HepG2 (cell line): ENCODE data around the gene STN1. TPM values are rescaled to one million over a fixed set of nuclear protein-coding genes. Genes with fewer than 3 reads are reported as not detected.

Experiments
- ATAD3A ChIP-seq: sonication (generic); formaldehyde crosslinking; IDR thresholded peaks from 2 replicates; pipeline ENCODE4 v1.4.0; 2020; ENCODE audit warnings: missing genetic modification reagents
- NFIC ChIP-seq: IDR thresholded peaks from 2 replicates; pipeline ENCODE4 v1.6.1; 2012; ENCODE audit warnings: mild to moderate bottlenecking, low read length, inconsistent platforms
- PCBP2 ChIP-seq: fragments of 200-400 bp; formaldehyde crosslinking; optimal IDR thresholded peaks from 2 replicates; pipeline ENCODE3; 2018; ENCODE audit warnings: low read length, low read depth; ENCODE audit not compliant: poor library complexity, severe bottlenecking
- RARA ChIP-seq: IDR thresholded peaks from 2 replicates; pipeline ENCODE4 v1.6.1; 2016; ENCODE audit warnings: missing genetic modification reagents, missing compliant biosample characterization
- SMAD3 ChIP-seq: sonication (generic); formaldehyde crosslinking; IDR thresholded peaks from 2 replicates; pipeline ENCODE4 v1.4.0; 2020; ENCODE audit warnings: missing genetic modification reagents
- TCF12 ChIP-seq, 2 experiments: fragments of 450-650 bp in 1 of 2; sonication (generic) in 1 of 2; formaldehyde crosslinking in 1 of 2; IDR thresholded peaks; 2 replicates each; pipeline versions ENCODE4 v1.6.1 to v1.8.0; 2017 to 2022; ENCODE audit warnings: antibody characterized with exemption in 1 of 2, mild to moderate bottlenecking in 1 of 2, missing genetic modification reagents in 1 of 2, moderate library complexity in 1 of 2
- ZNF253 ChIP-seq: sonication (generic); formaldehyde crosslinking; IDR thresholded peaks from 2 replicates; pipeline ENCODE4 v1.8.0; 2022; ENCODE audit warnings: mild to moderate bottlenecking, missing genetic modification reagents, borderline replicate concordance
- ZNF644 ChIP-seq: IDR thresholded peaks from 2 replicates; pipeline ENCODE4 v1.6.1; 2016; ENCODE audit warnings: low read depth
- polyA plus RNA-seq, 8 experiments: library from polyadenylated mRNA; depleted of rRNA in 3 of 8; stranded (reverse) in 7 of 8; unstranded in 1 of 8; fragments of >200 nt; fragmentation: Illumina TruSeq in 4 of 8; extraction: Trizol in 4 of 8; gene quantifications; 2 replicates each; pipeline versions ENCODE4 v1.2.1 to v1.2.3, GENCODE V29; 2011 to 2016; ENCODE audit warnings: low read depth in 4 of 8, missing spikeins in 1 of 8, mixed read lengths in 1 of 8; ENCODE audit not compliant: insufficient read depth in 1 of 8
- total RNA-seq, 5 experiments: library from RNA; depleted of rRNA; stranded (reverse); fragments of >200 nt; fragmentation: Illumina TruSeq; extraction: Trizol; gene quantifications; 2 replicates each; pipeline ENCODE4 v1.2.3, GENCODE V29; 2016; ENCODE audit warnings: low read depth in 1 of 5
- TF ChIP-seq, protein P1 (sequence below): sonication (generic); formaldehyde crosslinking; IDR thresholded peaks from 2 replicates; pipeline ENCODE4 v1.4.0; 2020; ENCODE audit warnings: missing genetic modification reagents, borderline replicate concordance
- TF ChIP-seq, protein P2 (sequence below), 2 experiments: sonication (generic) in 1 of 2; formaldehyde crosslinking in 1 of 2; IDR thresholded peaks; 2 replicates each; pipeline versions ENCODE4 v1.4.0 to v1.6.1; 2018 to 2020; ENCODE audit warnings: missing genetic modification reagents in 2 of 2, borderline replicate concordance in 1 of 2, low read depth in 1 of 2, mild to moderate bottlenecking in 1 of 2, missing biosample characterization in 1 of 2
- TF ChIP-seq, protein P3 (sequence below): sonication (generic); formaldehyde crosslinking; IDR thresholded peaks from 2 replicates; pipeline ENCODE4 v1.9.0; 2021; ENCODE audit warnings: missing genetic modification reagents, borderline replicate concordance
- TF ChIP-seq, protein P4 (sequence below), 2 experiments: sonication (generic) in 1 of 2; formaldehyde crosslinking in 1 of 2; IDR thresholded peaks; 2 replicates each; pipeline versions ENCODE4 v1.4.0 to v1.6.1; 2016 to 2020; ENCODE audit warnings: borderline replicate concordance in 1 of 2, low read depth in 1 of 2, mild to moderate bottlenecking in 1 of 2, missing genetic modification reagents in 1 of 2
- TF ChIP-seq, protein P5 (sequence below): sonication (generic); formaldehyde crosslinking; IDR thresholded peaks from 2 replicates; pipeline ENCODE4 v1.4.0; 2020; ENCODE audit warnings: mild to moderate bottlenecking, missing genetic modification reagents

The STN1 gene
- total and polyA plus RNA-seq, 2 of the 13 experiments (the other 11 are each of a cell fraction or from before 2014, with no cell fraction given), result 17.6 to 22.7 TPM

DNA sequence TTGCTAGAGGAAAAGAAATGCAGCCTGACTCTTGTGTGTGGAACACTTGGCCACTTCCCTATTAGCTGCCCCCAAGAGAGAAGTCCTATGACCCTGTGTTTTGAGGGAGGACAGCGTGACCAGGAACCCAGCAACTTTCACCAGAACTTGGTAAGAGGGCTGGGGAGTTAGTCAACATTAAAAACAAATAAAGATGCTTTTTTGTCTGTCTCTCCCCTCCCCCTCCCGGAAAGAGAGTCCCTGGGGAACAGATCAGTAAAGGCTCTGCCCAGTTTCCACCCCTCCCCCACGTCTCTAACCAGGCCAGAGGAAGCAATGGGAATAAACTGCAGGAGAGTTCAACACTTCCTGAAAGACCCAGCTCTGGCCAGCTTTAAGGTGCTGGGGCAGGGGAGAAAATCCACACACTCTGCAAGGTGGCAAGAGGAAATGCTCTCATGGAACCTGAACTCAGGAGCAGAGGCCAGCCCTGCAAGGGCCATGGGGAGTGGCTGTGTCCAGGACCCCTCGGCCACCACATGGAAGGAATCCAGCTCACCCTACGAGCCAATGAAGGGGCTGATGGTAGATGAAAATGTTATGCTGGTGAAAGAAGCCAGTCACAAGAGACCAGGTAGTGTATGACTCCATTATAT lies 84.1 kb downstream of the STN1 start (continued):
- TF ChIP-seq, protein P1, sequence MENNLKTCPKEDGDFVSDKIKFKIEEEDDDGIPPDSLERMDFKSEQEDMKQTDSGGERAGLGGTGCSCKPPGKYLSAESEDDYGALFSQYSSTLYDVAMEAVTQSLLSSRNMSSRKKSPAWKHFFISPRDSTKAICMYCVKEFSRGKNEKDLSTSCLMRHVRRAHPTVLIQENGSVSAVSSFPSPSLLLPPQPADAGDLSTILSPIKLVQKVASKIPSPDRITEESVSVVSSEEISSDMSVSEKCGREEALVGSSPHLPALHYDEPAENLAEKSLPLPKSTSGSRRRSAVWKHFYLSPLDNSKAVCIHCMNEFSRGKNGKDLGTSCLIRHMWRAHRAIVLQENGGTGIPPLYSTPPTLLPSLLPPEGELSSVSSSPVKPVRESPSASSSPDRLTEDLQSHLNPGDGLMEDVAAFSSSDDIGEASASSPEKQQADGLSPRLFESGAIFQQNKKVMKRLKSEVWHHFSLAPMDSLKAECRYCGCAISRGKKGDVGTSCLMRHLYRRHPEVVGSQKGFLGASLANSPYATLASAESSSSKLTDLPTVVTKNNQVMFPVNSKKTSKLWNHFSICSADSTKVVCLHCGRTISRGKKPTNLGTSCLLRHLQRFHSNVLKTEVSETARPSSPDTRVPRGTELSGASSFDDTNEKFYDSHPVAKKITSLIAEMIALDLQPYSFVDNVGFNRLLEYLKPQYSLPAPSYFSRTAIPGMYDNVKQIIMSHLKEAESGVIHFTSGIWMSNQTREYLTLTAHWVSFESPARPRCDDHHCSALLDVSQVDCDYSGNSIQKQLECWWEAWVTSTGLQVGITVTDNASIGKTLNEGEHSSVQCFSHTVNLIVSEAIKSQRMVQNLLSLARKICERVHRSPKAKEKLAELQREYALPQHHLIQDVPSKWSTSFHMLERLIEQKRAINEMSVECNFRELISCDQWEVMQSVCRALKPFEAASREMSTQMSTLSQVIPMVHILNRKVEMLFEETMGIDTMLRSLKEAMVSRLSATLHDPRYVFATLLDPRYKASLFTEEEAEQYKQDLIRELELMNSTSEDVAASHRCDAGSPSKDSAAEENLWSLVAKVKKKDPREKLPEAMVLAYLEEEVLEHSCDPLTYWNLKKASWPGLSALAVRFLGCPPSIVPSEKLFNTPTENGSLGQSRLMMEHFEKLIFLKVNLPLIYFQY, result peak; percentile 70; the same call in 1 of the 2 replicates
- no peak for TF ChIP-seq ZNF253 (CRISPR knock-in tag)
- TF ChIP-seq, protein P2, sequence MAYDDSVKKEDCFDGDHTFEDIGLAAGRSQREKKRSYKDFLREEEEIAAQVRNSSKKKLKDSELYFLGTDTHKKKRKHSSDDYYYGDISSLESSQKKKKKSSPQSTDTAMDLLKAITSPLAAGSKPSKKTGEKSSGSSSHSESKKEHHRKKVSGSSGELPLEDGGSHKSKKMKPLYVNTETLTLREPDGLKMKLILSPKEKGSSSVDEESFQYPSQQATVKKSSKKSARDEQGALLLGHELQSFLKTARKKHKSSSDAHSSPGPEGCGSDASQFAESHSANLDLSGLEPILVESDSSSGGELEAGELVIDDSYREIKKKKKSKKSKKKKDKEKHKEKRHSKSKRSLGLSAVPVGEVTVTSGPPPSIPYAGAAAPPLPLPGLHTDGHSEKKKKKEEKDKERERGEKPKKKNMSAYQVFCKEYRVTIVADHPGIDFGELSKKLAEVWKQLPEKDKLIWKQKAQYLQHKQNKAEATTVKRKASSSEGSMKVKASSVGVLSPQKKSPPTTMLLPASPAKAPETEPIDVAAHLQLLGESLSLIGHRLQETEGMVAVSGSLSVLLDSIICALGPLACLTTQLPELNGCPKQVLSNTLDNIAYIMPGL (CRISPR knock-in tag; IDR thresholded peaks at IDR 0.05; ENCODE audit: borderline replicate concordance in 1 of 2, low read depth in 1 of 2), result no peak
- peak; percentile 79; the same call in 1 of the 2 replicates for TF ChIP-seq NFIC
- TF ChIP-seq, protein P3, sequence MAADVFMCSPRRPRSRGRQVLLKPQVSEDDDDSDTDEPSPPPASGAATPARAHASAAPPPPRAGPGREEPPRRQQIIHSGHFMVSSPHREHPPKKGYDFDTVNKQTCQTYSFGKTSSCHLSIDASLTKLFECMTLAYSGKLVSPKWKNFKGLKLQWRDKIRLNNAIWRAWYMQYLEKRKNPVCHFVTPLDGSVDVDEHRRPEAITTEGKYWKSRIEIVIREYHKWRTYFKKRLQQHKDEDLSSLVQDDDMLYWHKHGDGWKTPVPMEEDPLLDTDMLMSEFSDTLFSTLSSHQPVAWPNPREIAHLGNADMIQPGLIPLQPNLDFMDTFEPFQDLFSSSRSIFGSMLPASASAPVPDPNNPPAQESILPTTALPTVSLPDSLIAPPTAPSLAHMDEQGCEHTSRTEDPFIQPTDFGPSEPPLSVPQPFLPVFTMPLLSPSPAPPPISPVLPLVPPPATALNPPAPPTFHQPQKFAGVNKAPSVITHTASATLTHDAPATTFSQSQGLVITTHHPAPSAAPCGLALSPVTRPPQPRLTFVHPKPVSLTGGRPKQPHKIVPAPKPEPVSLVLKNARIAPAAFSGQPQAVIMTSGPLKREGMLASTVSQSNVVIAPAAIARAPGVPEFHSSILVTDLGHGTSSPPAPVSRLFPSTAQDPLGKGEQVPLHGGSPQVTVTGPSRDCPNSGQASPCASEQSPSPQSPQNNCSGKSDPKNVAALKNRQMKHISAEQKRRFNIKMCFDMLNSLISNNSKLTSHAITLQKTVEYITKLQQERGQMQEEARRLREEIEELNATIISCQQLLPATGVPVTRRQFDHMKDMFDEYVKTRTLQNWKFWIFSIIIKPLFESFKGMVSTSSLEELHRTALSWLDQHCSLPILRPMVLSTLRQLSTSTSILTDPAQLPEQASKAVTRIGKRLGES, result no peak
- TF ChIP-seq PCBP2, result peak; percentile 32
- TF ChIP-seq TCF12 (IDR thresholded peaks at IDR 0.05), result no peak
- TF ChIP-seq TCF12 (CRISPR knock-in tag; IDR thresholded peaks at IDR 0.05), result peak; percentile 60; the same call in 1 of the 2 replicates
- no peak for TF ChIP-seq ATAD3A (CRISPR knock-in tag)
- TF ChIP-seq ZNF644 (CRISPR knock-in tag), result no peak
- TF ChIP-seq SMAD3 (CRISPR knock-in tag), result peak; percentile 81
- TF ChIP-seq, protein P4, sequence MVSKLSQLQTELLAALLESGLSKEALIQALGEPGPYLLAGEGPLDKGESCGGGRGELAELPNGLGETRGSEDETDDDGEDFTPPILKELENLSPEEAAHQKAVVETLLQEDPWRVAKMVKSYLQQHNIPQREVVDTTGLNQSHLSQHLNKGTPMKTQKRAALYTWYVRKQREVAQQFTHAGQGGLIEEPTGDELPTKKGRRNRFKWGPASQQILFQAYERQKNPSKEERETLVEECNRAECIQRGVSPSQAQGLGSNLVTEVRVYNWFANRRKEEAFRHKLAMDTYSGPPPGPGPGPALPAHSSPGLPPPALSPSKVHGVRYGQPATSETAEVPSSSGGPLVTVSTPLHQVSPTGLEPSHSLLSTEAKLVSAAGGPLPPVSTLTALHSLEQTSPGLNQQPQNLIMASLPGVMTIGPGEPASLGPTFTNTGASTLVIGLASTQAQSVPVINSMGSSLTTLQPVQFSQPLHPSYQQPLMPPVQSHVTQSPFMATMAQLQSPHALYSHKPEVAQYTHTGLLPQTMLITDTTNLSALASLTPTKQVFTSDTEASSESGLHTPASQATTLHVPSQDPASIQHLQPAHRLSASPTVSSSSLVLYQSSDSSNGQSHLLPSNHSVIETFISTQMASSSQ (IDR thresholded peaks at IDR 0.05; ENCODE audit: low read depth), result peak; percentile 38; the same call in 1 of the 2 replicates
- TF ChIP-seq, protein P4 (CRISPR knock-in tag; IDR thresholded peaks at IDR 0.05; ENCODE audit: borderline replicate concordance), result 0 out of 2 replicates have a peak, but pooled peaks have one; percentile 30
- TF ChIP-seq RARA (CRISPR knock-in tag), result peak; percentile 85
- TF ChIP-seq, protein P5, sequence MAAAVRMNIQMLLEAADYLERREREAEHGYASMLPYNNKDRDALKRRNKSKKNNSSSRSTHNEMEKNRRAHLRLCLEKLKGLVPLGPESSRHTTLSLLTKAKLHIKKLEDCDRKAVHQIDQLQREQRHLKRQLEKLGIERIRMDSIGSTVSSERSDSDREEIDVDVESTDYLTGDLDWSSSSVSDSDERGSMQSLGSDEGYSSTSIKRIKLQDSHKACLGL (CRISPR knock-in tag), result no peak
